WTC11 (cell line): Measurements from ENCODE around the gene TMEM86A.

Source experiments
- CBFB ChIP-seq: sonication (generic); formaldehyde crosslinking; IDR thresholded peaks from 2 replicates; pipeline ENCODE4 v1.8.1; 2022; ENCODE audit warnings: mild to moderate bottlenecking, low read depth, missing genetic modification reagents
- CREB1 ChIP-seq: sonication (generic); formaldehyde crosslinking; IDR thresholded peaks from 2 replicates; pipeline ENCODE4 v1.8.0; 2023; ENCODE audit warnings: mild to moderate bottlenecking, missing genetic modification reagents
- CTCF ChIP-seq: fragments of 200-600 bp; IDR thresholded peaks from 2 replicates; pipeline ENCODE4 v1.8.0; 2022; ENCODE audit warnings: antibody characterized with exemption
- MYBL2 ChIP-seq: sonication (generic); formaldehyde crosslinking; IDR thresholded peaks from 2 replicates; pipeline ENCODE4 v1.8.1; 2023; ENCODE audit warnings: mild to moderate bottlenecking, moderate library complexity, missing genetic modification reagents
- SMAD4 ChIP-seq: sonication (generic); formaldehyde crosslinking; IDR thresholded peaks from 2 replicates; pipeline ENCODE4 v1.8.0; 2022; ENCODE audit warnings: mild to moderate bottlenecking, missing genetic modification reagents
- TP53 ChIP-seq: sonication (generic); formaldehyde crosslinking; IDR thresholded peaks from 2 replicates; pipeline ENCODE4 v1.8.1; 2023; ENCODE audit warnings: mild to moderate bottlenecking, missing genetic modification reagents
- ZSCAN18 ChIP-seq: fragments of 250-450 bp; sonication (Bioruptor Pico); IDR thresholded peaks from 2 replicates; pipeline ENCODE4 v2.1.2; 2022; ENCODE audit warnings: mild to moderate bottlenecking, moderate library complexity
- TF ChIP-seq, protein P1 (sequence below): sonication (generic); formaldehyde crosslinking; IDR thresholded peaks from 2 replicates; pipeline ENCODE4 v1.8.0; 2022; ENCODE audit warnings: mild to moderate bottlenecking, missing genetic modification reagents
- TF ChIP-seq, protein P2 (sequence below): sonication (generic); formaldehyde crosslinking; IDR thresholded peaks from 2 replicates; pipeline ENCODE4 v1.8.1; 2023; ENCODE audit warnings: mild to moderate bottlenecking, missing genetic modification reagents, moderate library complexity

- TF ChIP-seq ZSCAN18 (CRISPR knock-in tag) (no peak), CTCF (no peak), CREB1 (CRISPR knock-in tag) (no peak), CBFB (CRISPR knock-in tag) (no peak), SMAD4 (CRISPR knock-in tag) (no peak), MYBL2 (CRISPR knock-in tag) (no peak), TP53 (no peak)
- TF ChIP-seq, protein P1, sequence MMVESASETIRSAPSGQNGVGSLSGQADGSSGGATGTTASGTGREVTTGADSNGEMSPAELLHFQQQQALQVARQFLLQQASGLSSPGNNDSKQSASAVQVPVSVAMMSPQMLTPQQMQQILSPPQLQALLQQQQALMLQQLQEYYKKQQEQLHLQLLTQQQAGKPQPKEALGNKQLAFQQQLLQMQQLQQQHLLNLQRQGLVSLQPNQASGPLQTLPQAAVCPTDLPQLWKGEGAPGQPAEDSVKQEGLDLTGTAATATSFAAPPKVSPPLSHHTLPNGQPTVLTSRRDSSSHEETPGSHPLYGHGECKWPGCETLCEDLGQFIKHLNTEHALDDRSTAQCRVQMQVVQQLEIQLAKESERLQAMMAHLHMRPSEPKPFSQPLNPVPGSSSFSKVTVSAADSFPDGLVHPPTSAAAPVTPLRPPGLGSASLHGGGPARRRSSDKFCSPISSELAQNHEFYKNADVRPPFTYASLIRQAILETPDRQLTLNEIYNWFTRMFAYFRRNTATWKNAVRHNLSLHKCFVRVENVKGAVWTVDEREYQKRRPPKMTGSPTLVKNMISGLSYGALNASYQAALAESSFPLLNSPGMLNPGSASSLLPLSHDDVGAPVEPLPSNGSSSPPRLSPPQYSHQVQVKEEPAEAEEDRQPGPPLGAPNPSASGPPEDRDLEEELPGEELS (CRISPR knock-in tag) = no peak
- TF ChIP-seq, protein P2, sequence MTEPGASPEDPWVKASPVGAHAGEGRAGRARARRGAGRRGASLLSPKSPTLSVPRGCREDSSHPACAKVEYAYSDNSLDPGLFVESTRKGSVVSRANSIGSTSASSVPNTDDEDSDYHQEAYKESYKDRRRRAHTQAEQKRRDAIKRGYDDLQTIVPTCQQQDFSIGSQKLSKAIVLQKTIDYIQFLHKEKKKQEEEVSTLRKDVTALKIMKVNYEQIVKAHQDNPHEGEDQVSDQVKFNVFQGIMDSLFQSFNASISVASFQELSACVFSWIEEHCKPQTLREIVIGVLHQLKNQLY (CRISPR knock-in tag) = no peak
These were observed 14.3 kb upstream of the TMEM86A start for GRCh38 chr11:18684267-18684666.
